T-helper 9 cell (primary cell): ENCODE data around the gene TBC1D20.
A peak's percentile ranks its signal among the peaks of the same experiment; 100 is the strongest.

Experiments
- DNase-seq: peaks from one replicate; pipeline ENCODE4 v3.0.0-alpha.2; 2020

The TBC1D20 gene

GRCh38 chr20:437787-438486, 24.4 kb downstream of the TBC1D20 start:
- no peak for DNase-seq

GRCh38 chr20:436476-436875, 25.9 kb downstream of the TBC1D20 start:
- DNase-seq: no peak

- DNase-seq: no peak
Measured at GRCh38 chr20:435558-435957, 26.8 kb downstream of the TBC1D20 start.

GRCh38 chr20:434661-435419, 27.5 kb downstream of the TBC1D20 start:
- no peak for DNase-seq

GRCh38 chr20:434221-434620, 28.1 kb downstream of the TBC1D20 start:
- DNase-seq: no peak

- DNase-seq: peak; percentile 26
Measured at GRCh38 chr20:433300-433975, 28.9 kb downstream of the TBC1D20 start.

- no peak for DNase-seq
Measured at GRCh38 chr20:432677-433299, 29.5 kb downstream of the TBC1D20 start.

GRCh38 chr20:432208-432607, 30.1 kb downstream of the TBC1D20 start:
- DNase-seq: no peak

- DNase-seq: no peak
Measured at GRCh38 chr20:431012-431904, 31.1 kb downstream of the TBC1D20 start.

- DNase-seq: no peak
Measured at GRCh38 chr20:430091-430999, 32.0 kb downstream of the TBC1D20 start.

- DNase-seq: no peak
Measured at GRCh38 chr20:428658-429200, 33.6 kb downstream of the TBC1D20 start.

GRCh38 chr20:427849-428657, 34.3 kb downstream of the TBC1D20 start:
- DNase-seq: no peak

GRCh38 chr20:427401-427800, 34.9 kb downstream of the TBC1D20 start:
- DNase-seq: no peak

GRCh38 chr20:426566-426965, 35.8 kb downstream of the TBC1D20 start:
- DNase-seq: no peak

GRCh38 chr20:421685-422250, 40.6 kb downstream of the TBC1D20 start:
- no peak for DNase-seq

- DNase-seq: no peak
Measured at GRCh38 chr20:420721-421574, 41.4 kb downstream of the TBC1D20 start.

GRCh38 chr20:420166-420620, 42.1 kb downstream of the TBC1D20 start:
- no peak for DNase-seq

- no peak for DNase-seq
Measured at GRCh38 chr20:419556-420165, 42.7 kb downstream of the TBC1D20 start.
